GM12875 (cell line): ENCODE results near the gene SLC52A3.

Experiments
- H3K4me3 ChIP-seq: one replicate; pipeline ENCODE4 v1.5.1; 2011; ENCODE audit warnings: low read depth, low read length, control low read depth
- TF ChIP-seq, protein P1 (sequence below): IDR thresholded peaks from 2 replicates; pipeline ENCODE4 v1.5.1; 2011; ENCODE audit warnings: low read depth, mild to moderate bottlenecking, control low read depth, inconsistent platforms, low read length, moderate library complexity, borderline replicate concordance; ENCODE audit not compliant: insufficient read depth

SLC52A3 gene

DNA sequence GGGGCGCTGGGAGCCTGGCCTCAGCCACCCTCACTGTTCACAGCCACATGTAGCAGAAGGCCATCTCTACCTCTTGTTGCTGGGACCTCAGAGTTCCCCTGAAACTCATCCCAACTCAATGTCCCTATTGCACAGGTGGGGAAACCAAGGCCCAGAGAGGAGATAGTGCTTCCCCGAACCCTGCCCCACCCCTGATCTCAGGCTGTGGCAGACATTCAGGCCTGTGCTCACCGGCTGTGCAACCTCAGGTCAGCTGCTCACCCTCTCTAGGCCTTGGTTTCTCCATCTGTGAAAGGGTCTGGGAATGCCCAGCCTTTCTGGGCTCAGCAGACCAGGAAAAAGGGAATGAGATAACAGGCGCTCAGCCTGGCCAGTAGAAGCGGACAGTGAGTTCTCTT is 6.4 kb upstream of the SLC52A3 start:
- TF ChIP-seq, protein P1, sequence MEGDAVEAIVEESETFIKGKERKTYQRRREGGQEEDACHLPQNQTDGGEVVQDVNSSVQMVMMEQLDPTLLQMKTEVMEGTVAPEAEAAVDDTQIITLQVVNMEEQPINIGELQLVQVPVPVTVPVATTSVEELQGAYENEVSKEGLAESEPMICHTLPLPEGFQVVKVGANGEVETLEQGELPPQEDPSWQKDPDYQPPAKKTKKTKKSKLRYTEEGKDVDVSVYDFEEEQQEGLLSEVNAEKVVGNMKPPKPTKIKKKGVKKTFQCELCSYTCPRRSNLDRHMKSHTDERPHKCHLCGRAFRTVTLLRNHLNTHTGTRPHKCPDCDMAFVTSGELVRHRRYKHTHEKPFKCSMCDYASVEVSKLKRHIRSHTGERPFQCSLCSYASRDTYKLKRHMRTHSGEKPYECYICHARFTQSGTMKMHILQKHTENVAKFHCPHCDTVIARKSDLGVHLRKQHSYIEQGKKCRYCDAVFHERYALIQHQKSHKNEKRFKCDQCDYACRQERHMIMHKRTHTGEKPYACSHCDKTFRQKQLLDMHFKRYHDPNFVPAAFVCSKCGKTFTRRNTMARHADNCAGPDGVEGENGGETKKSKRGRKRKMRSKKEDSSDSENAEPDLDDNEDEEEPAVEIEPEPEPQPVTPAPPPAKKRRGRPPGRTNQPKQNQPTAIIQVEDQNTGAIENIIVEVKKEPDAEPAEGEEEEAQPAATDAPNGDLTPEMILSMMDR, result no peak

DNA sequence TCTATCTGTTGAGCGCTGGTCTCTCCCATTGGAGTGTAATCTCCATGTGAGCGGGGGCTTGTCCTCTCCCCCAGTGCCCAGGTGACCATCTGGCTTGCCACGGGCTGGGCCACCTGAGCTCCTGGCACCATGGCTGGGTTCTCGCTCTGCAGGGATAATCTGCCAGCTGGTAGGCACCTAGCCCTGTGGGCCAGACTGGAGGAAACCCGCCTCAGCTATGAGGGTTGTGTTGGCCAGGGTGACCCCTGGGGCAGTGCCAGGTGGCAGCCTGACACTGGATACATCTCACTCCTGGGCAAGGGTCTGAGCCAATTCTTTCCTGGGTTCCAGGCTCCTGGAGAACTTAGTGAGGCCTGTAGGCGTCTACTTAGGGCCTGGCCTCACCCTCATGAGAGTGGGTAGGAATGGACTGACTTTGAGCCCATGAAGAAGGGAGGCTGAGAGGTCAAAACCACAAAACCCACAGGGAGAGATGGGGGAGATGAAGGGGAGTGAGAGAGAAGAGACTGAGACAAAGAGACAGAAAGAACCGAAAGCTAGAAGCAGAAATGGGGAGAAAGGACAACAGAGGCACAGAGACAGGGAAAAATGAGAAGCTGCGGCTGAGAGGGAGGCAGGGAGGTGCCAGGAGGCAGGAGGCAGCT is 5.8 kb upstream of the SLC52A3 start:
- TF ChIP-seq, protein P1, result no peak
- H3K4me3 ChIP-seq, result no peak overlapping the region

More for the DNA sequence above, 6.4 kb upstream of the SLC52A3 start:
- H3K4me3 ChIP-seq, result no peak overlapping the region

DNA sequence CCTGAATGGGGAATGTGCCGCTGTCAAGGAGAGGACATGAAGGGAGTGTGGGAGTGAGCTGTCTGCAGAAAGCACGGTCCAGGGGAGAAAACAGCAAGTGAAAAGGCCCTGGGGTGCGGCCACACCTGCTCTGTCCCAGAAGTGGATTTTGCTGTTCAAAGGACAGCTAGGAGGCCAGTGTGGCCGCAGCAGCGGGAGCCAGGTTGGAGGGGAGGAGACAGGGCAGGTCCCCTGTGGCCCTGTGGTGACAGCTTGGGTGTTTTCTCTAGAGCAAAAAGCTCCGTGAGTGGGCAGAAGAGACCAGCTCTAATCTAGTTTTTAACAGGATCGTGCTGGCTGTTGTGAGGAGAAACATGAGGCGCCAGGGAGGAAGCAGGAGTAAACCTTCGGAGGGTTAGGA is 4.5 kb upstream of the SLC52A3 start:
- no peak overlapping the region for H3K4me3 ChIP-seq
- TF ChIP-seq, protein P1, result no peak

DNA sequence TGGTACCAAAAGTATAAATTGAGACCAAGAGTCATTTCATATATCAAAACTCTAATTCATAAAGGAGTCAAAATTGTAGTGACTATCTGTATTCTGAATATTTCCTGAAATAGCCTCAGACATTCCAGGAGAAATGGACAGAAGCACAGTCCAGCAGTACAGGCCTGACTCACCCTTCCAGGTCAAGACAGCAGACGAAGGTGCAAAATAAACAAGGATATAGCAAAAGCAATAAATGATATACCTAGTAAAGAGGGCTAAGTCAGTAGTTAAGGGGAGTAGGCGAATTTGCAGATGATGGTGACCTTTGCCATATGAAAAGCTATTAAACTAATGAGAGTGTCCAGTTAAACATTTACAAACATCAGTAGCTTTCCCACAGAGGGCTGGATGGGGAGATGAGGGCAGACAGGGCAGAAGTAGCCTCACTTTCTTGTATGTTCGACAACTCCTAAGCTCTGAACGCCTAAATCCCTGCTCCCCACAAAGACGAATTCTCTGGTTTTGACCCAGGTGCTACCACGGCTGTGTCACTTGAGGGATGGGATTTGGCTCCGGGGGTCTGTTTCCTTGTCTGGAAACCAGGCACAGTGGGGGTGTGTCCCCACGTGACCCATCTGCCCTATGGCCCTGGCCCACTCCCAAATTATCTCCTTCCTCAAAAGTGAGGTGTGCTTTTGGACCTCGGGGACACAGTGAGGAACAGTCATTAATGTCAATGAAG is 3.6 kb upstream of the SLC52A3 start:
- H3K4me3 ChIP-seq, result no peak overlapping the region
- TF ChIP-seq, protein P1, result no peak

DNA sequence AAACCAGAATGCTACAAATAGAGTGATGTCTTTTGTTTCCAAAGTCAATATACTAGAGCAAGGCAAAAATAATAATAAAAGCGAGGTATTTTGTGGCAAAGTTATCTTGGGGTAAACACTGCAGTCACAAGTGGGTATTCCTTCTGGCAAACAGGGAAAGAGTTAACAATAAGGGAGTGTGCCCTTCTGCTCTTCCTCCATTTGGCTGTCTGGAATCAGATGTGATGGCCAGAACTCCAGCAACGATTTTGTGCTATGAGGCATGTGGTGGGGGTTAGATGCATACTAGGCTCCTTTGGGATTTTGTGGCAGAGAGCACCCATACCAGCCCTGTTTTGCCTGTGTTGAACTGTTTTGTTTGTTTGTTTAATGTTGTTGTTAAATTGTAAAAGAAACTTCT is 2.4 kb upstream of the SLC52A3 start:
- no peak overlapping the region for H3K4me3 ChIP-seq
- TF ChIP-seq, protein P1, result no peak

DNA sequence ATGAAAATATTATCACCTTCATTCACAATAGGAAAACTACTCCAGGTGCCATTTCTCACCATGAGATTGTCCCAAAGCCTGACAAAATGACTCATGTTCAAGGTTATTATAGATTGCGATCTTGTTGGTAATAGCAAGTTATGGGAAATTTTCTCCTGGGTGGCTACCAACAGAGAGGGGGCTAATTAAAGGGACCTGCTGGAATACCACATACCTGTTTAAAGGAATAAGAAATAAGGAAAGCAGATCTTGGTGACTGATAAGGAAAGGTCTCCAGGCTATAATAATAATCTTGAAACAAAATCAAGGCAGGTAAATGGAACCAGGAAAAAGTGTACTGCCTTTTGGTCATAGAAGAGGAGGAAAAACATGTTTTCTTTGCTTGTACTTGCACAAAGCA is 1.4 kb downstream of the SLC52A3 start:
- H3K4me3 ChIP-seq, result no peak overlapping the region
- TF ChIP-seq, protein P1, result no peak

DNA sequence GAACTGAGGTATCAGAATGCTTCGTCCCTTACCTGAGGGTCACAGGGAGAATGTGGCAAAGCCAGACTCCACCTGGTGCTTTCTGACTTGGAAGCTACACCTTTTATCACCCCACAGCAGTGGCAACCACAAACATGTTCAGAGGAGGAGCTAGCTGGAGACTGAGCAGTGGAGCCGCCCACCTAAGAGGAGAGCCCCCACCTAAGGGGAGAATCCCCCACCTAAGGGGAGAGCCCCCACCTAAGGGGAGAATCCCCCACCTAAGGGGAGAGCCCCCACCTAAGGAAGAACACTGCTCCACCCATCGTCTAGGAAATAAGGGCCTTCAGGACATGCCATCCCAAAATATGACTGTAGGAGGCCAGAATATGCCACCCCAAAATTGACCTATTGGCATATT is 4.0 kb downstream of the SLC52A3 start:
- no peak overlapping the region for H3K4me3 ChIP-seq
- TF ChIP-seq, protein P1, result no peak
